ENCODE measurements around the gene POU3F3. TPM values are rescaled to one million over a fixed set of nuclear protein-coding genes. Genes with fewer than 3 reads are reported as not detected.

The POU3F3 gene
- total and polyA plus RNA-seq, 2 of the 8 experiments (the other 6 are each of a cell fraction or from before 2014, with no cell fraction given): 0.09 TPM; not detected in 1

- TF ChIP-seq POU5F1 (IDR thresholded peaks at IDR 0.05; ENCODE audit: low read depth, low read length) (no peak), RNF2 (IDR thresholded peaks at IDR 0.05; ENCODE audit: borderline replicate concordance, low read depth, low read length, missing control alignments, poor library complexity, severe bottlenecking) (peak; percentile 99), RAD21 (IDR thresholded peaks at IDR 0.05 in 1 of 2, conservative IDR thresholded peaks at IDR 0.05 in 1 of 2; ENCODE audit: low read depth in 2 of 2, low read length in 2 of 2) (no peak), TBP (IDR thresholded peaks at IDR 0.05; ENCODE audit: low read depth, low read length) (no peak), CHD2 (IDR thresholded peaks at IDR 0.05; ENCODE audit: low read length) (no peak), JUND (IDR thresholded peaks at IDR 0.05; ENCODE audit: low read length) (no peak), EP300 (IDR thresholded peaks at IDR 0.05; ENCODE audit: borderline replicate concordance in 1 of 2, low read depth in 2 of 2, low read length in 2 of 2) (no peak), EZH2 (IDR thresholded peaks at IDR 0.05; ENCODE audit: low read depth, low read length, severe bottlenecking) (peak; percentile 99), SIX5 (IDR thresholded peaks at IDR 0.05; ENCODE audit: low read depth, low read length) (no peak), SRF (IDR thresholded peaks at IDR 0.05; ENCODE audit: low read depth, low read length) (no peak), BCL11A (IDR thresholded peaks at IDR 0.05; ENCODE audit: low read depth in 2 of 2, low read length in 2 of 2) (no peak), RFX5 (IDR thresholded peaks at IDR 0.05; ENCODE audit: borderline replicate concordance, low read depth, low read length) (no peak), KDM1A (IDR thresholded peaks at IDR 0.05; ENCODE audit: borderline replicate concordance, low read length) (no peak), KDM5A (IDR thresholded peaks at IDR 0.05; ENCODE audit: low read length) (no peak), ZNF274 (IDR thresholded peaks at IDR 0.05; ENCODE audit: borderline replicate concordance, extremely low read depth, low read length) (no peak), POLR2A (IDR thresholded peaks at IDR 0.05; ENCODE audit: control extremely low read depth in 1 of 2, low read depth in 2 of 2, low read length in 2 of 2) (no peak), CREB1 (IDR thresholded peaks at IDR 0.05) (no peak), TCF12 (IDR thresholded peaks at IDR 0.05; ENCODE audit: low read depth, low read length) (0 out of 2 replicates have a peak, but pooled peaks have one; percentile 17), FOSL1 (IDR thresholded peaks at IDR 0.05; ENCODE audit: insufficient read depth, low read depth, low read length) (no peak), RXRA (IDR thresholded peaks at IDR 0.05; ENCODE audit: insufficient read depth, low read depth, low read length) (no peak), HDAC2 (IDR thresholded peaks at IDR 0.05; ENCODE audit: borderline replicate concordance in 1 of 2, low read depth in 2 of 2, low read length in 2 of 2) (no peak)
- TF ChIP-seq, protein P1, sequence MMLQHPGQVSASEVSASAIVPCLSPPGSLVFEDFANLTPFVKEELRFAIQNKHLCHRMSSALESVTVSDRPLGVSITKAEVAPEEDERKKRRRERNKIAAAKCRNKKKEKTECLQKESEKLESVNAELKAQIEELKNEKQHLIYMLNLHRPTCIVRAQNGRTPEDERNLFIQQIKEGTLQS (IDR thresholded peaks at IDR 0.05; ENCODE audit: insufficient read depth, low read depth, low read length): no peak
These were observed 2.4 kb downstream of the POU3F3 start (continued) for GRCh38 chr2:104856086-104856972.
